ENCODE results near the gene KCTD16. TPM values are rescaled to one million over a fixed set of nuclear protein-coding genes. Genes with fewer than 3 reads are reported as not detected.

The KCTD16 gene
- total RNA-seq, 1 experiment from 2014 or later: 0.08 TPM

- Histone ChIP-seq H3K27ac (ENCODE audit: low read length) (no peak overlapping the region), H3K4me1 (ENCODE audit: control insufficient read depth, insufficient read depth, low read length) (no peaks in the 10 kb centered on the region), H3K9me3 (ENCODE audit: control insufficient read depth, insufficient read depth, low read depth, low read length) (no peaks in the 10 kb centered on the region), H3K36me3 (ENCODE audit: control insufficient read depth, insufficient read depth, low read length) (no peaks in the 10 kb centered on the region), H3K27me3 (ENCODE audit: control insufficient read depth, insufficient read depth, low read length) (0 out of 2 replicates have a peak, but pooled peaks cover 2% of the 10 kb centered on the region), H3K4me3 (ENCODE audit: low read depth in 2 of 2, low read length in 2 of 2) (no peak overlapping the region)
- intact Hi-C loops (cut with micrococcal nuclease; ENCODE audit: unreplicated experiment): no loop called here
- DNase-seq (ENCODE audit: low read depth, low spot score): no peak
- CTCF ChIA-PET: no interaction called here
- BruUV-seq (replicated peaks): no TSS peak
- in situ Hi-C loops (cut with HindIII; ENCODE audit: low pct_unique_long_range_greater_than_20kb, low sequenced_read_pairs): no loop called here
- POLR2A ChIA-PET: no interaction called here
- ATAC-seq: no peak
- no peak for TF ChIP-seq POLR2AphosphoS5 (IDR thresholded peaks at IDR 0.05; ENCODE audit: low read depth, low read length)
- no peak for TF ChIP-seq TCF7L2 (IDR thresholded peaks at IDR 0.05; ENCODE audit: low read depth, low read length)
- TF ChIP-seq REST (IDR thresholded peaks at IDR 0.05; ENCODE audit: insufficient read depth in 1 of 2, low read depth in 2 of 2, low read length in 1 of 2): no peak
- TF ChIP-seq CTCF (IDR thresholded peaks at IDR 0.05): no peak
- TF ChIP-seq SIN3A (IDR thresholded peaks at IDR 0.05; ENCODE audit: borderline replicate concordance, insufficient read depth, low read depth, low read length): no peak
These were observed 67.2 kb downstream of the KCTD16 start for GRCh38 chr5:144237851-144238250.

GRCh38 chr5:144247131-144247530 lies 76.5 kb downstream of the KCTD16 start:
- DNase-seq (ENCODE audit: low read depth, low spot score) (no peak), ATAC-seq (no peak)
- H3K4me3 ChIP-seq (ENCODE audit: low read depth in 2 of 2, low read length in 2 of 2): no peak overlapping the region
- no peak for TF ChIP-seq SIN3A (IDR thresholded peaks at IDR 0.05; ENCODE audit: borderline replicate concordance, insufficient read depth, low read depth, low read length)
- TF ChIP-seq CTCF (IDR thresholded peaks at IDR 0.05): no peak
- no peak for TF ChIP-seq TCF7L2 (IDR thresholded peaks at IDR 0.05; ENCODE audit: low read depth, low read length)
- TF ChIP-seq POLR2AphosphoS5 (IDR thresholded peaks at IDR 0.05; ENCODE audit: low read depth, low read length): no peak
- H3K27ac ChIP-seq (ENCODE audit: low read length): no peak overlapping the region
- ChIA-PET CTCF (no interaction called here), POLR2A (no interaction called here)
- H3K36me3 ChIP-seq (ENCODE audit: control insufficient read depth, insufficient read depth, low read length): no peaks in the 10 kb centered on the region
- in situ Hi-C loops (cut with HindIII; ENCODE audit: low pct_unique_long_range_greater_than_20kb, low sequenced_read_pairs) (no loop called here), intact Hi-C loops (cut with micrococcal nuclease; ENCODE audit: unreplicated experiment) (no loop called here)
- H3K27me3 ChIP-seq (ENCODE audit: control insufficient read depth, insufficient read depth, low read length): no peaks in the 10 kb centered on the region
- no peaks in the 10 kb centered on the region for H3K4me1 ChIP-seq (ENCODE audit: control insufficient read depth, insufficient read depth, low read length)
- no TSS peak for BruUV-seq (replicated peaks)
- H3K9me3 ChIP-seq (ENCODE audit: control insufficient read depth, insufficient read depth, low read depth, low read length): no peaks in the 10 kb centered on the region

Measured in Panc1 (cell line).